H1 (cell line): ENCODE measurements around the gene C19orf67. TPM values are rescaled to one million over a fixed set of nuclear protein-coding genes. Genes with fewer than 3 reads are reported as not detected.

Source experiments
- CTCF ChIA-PET: fragments of 300-600 bp; sonication (Branson Sonifier 250); formaldehyde crosslinking; loops from one replicate; lab custom pipeline; 2021; ENCODE audit not compliant: partially characterized antibody; lab: Charles Lee
- POLR2A ChIA-PET: fragments of 300-600 bp; sonication (Branson Sonifier 250); formaldehyde crosslinking; loops from one replicate; lab custom pipeline; 2021; ENCODE audit warnings: inconsistent platforms; ENCODE audit not compliant: partially characterized antibody; lab: Charles Lee
- DNase-seq, 2 experiments: peaks; one replicate each; pipeline versions ENCODE4 v3.0.0 to v3.0.0-alpha.2; 2010 to 2022; ENCODE audit warnings: low spot score in 2 of 2, low read depth in 1 of 2, mixed read lengths in 1 of 2
- FAIRE-seq: peaks from 2 replicates; lab custom pipeline; 2011; peaks lifted over from hg19 to GRCh38; lab: Jason Lieb, UNC
- H2AFZ ChIP-seq: 2 replicates; pipeline ENCODE4 v1.8.1; 2012; ENCODE audit warnings: low read length, inconsistent platforms
- H2AK5ac ChIP-seq: 2 replicates; pipeline ENCODE4 v1.6.1; 2013; ENCODE audit warnings: low read depth, low read length
- H2BK120ac ChIP-seq: replicated peaks from 2 replicates; pipeline ENCODE3; 2013; ENCODE audit warnings: low read depth, low read length, inconsistent platforms
- H2BK12ac ChIP-seq: 2 replicates; pipeline ENCODE4 v1.6.1; 2013; ENCODE audit warnings: low read depth, low read length
- H2BK15ac ChIP-seq: 2 replicates; pipeline ENCODE4 v1.6.1; 2013; ENCODE audit warnings: low read length
- H2BK20ac ChIP-seq: 2 replicates; pipeline ENCODE4 v1.6.1; 2013; ENCODE audit warnings: low read length
- H2BK5ac ChIP-seq: 2 replicates; pipeline ENCODE4 v1.6.1; 2013; ENCODE audit warnings: low read depth, low read length
- H3K14ac ChIP-seq: 2 replicates; pipeline ENCODE4 v1.6.1; 2013; ENCODE audit warnings: inconsistent platforms; ENCODE audit not compliant: insufficient read length
- H3K18ac ChIP-seq: 2 replicates; pipeline ENCODE4 v1.6.1; 2013; ENCODE audit warnings: low read length; ENCODE audit errors: extremely low read depth
- H3K23ac ChIP-seq: 2 replicates; pipeline ENCODE4 v1.6.1; 2013; ENCODE audit warnings: inconsistent platforms; ENCODE audit not compliant: insufficient read length
- H3K23me2 ChIP-seq: 2 replicates; pipeline ENCODE4 v1.6.1; 2013; ENCODE audit warnings: low read depth, low read length
- H3K27ac ChIP-seq: 2 replicates; pipeline ENCODE4 v1.6.1; 2011; ENCODE audit warnings: low read depth, low read length, inconsistent platforms
- H3K27me3 ChIP-seq, 4 experiments: replicated peaks in 1 of 4; 1 replicate in 1 of 4; 2 replicates in 3 of 4; pipeline versions ENCODE4 v1.6.1 to v1.8.1; 2011 to 2013; ENCODE audit warnings: low read length in 3 of 4, mild to moderate bottlenecking in 3 of 4, inconsistent platforms in 2 of 4, mixed read lengths in 2 of 4, moderate library complexity in 1 of 4; ENCODE audit not compliant: control insufficient read depth in 3 of 4, insufficient read depth in 3 of 4; ENCODE audit errors: extremely low read depth in 1 of 4
- H3K36me3 ChIP-seq, 4 experiments: 2 replicates each; pipeline versions ENCODE4 v1.6.1 to v1.8.1; 2011 to 2013; ENCODE audit warnings: mild to moderate bottlenecking in 4 of 4, low read length in 3 of 4, moderate library complexity in 2 of 4, control low read depth in 1 of 4, inconsistent platforms in 1 of 4; ENCODE audit not compliant: insufficient read depth in 4 of 4, control insufficient read depth in 2 of 4
- H3K4ac ChIP-seq: replicated peaks from 2 replicates; pipeline ENCODE3; 2013; ENCODE audit warnings: low read length, low read depth, mixed read lengths, inconsistent platforms; ENCODE audit not compliant: insufficient read length
- H3K4me1 ChIP-seq, 4 experiments: replicated peaks in 1 of 4; 1 replicate in 1 of 4; 2 replicates in 3 of 4; pipeline versions ENCODE4 v1.6.1 to v1.8.1; 2011 to 2013; ENCODE audit warnings: low read length in 3 of 4, inconsistent platforms in 2 of 4, mixed read lengths in 1 of 4; ENCODE audit not compliant: insufficient read depth in 4 of 4, control insufficient read depth in 3 of 4
- H3K4me2 ChIP-seq, 2 experiments: 2 replicates each; pipeline versions ENCODE4 v1.6.1 to v1.8.1; 2011 to 2013; ENCODE audit warnings: low read depth in 2 of 2, low read length in 2 of 2, control low read depth in 1 of 2, inconsistent platforms in 1 of 2, mild to moderate bottlenecking in 1 of 2; ENCODE audit not compliant: insufficient read depth in 1 of 2
- H3K4me3 ChIP-seq, 4 experiments: fragments of 200-600, 300-600 bp in 1 of 4; sonication (generic), shearing (Covaris generic), sonication (Bioruptor Twin) in 1 of 4; 2 replicates each; pipeline versions ENCODE4 v1.5.1 to v1.8.1; 2011 to 2016; ENCODE audit warnings: low read length in 4 of 4, low read depth in 3 of 4, control low read depth in 2 of 4, inconsistent platforms in 2 of 4, mild to moderate bottlenecking in 2 of 4, mixed read lengths in 1 of 4, moderate library complexity in 1 of 4; ENCODE audit not compliant: insufficient read depth in 2 of 4; ENCODE audit errors: extremely low read depth in 1 of 4
- H3K56ac ChIP-seq: replicated peaks from 2 replicates; pipeline ENCODE3; 2013; ENCODE audit warnings: low read depth, mild to moderate bottlenecking, mixed read lengths, low read length, inconsistent platforms; ENCODE audit not compliant: insufficient read length
- H3K79me1 ChIP-seq: 2 replicates; pipeline ENCODE4 v1.6.1; 2013; ENCODE audit warnings: low read depth, low read length, control low read depth
- H3K79me2 ChIP-seq, 2 experiments: 2 replicates each; pipeline versions ENCODE4 v1.6.1 to v1.8.1; 2012 to 2013; ENCODE audit warnings: low read length in 2 of 2, mild to moderate bottlenecking in 2 of 2, inconsistent platforms in 1 of 2; ENCODE audit not compliant: insufficient read depth in 2 of 2, control insufficient read depth in 1 of 2
- H3K9ac ChIP-seq, 4 experiments: replicated peaks in 1 of 4; 1 replicate in 1 of 4; 2 replicates in 3 of 4; pipeline versions ENCODE4 v1.6.1 to v1.8.1; 2011 to 2013; ENCODE audit warnings: low read depth in 3 of 4, low read length in 3 of 4, control low read depth in 2 of 4, mild to moderate bottlenecking in 2 of 4, moderate library complexity in 2 of 4, inconsistent platforms in 1 of 4; ENCODE audit errors: extremely low read depth in 1 of 4
- H3K9me3 ChIP-seq, 2 experiments: 2 replicates each; pipeline versions ENCODE4 v1.6.1 to v1.8.1; 2012 to 2013; ENCODE audit warnings: mild to moderate bottlenecking in 2 of 2, moderate library complexity in 2 of 2, control low read depth in 1 of 2, inconsistent platforms in 1 of 2, low read depth in 1 of 2, low read length in 1 of 2, mixed read lengths in 1 of 2; ENCODE audit not compliant: insufficient read depth in 2 of 2
- H4K20me1 ChIP-seq, 2 experiments: replicated peaks in 1 of 2; 2 replicates each; pipeline versions ENCODE3 to v1.8.1; 2011 to 2013; ENCODE audit warnings: inconsistent platforms in 2 of 2, low read length in 2 of 2, mild to moderate bottlenecking in 1 of 2; ENCODE audit not compliant: insufficient read depth in 2 of 2, control insufficient read depth in 1 of 2
- H4K5ac ChIP-seq: 2 replicates; pipeline ENCODE4 v1.6.1; 2013; ENCODE audit warnings: low read length, low read depth, mixed read lengths, inconsistent platforms; ENCODE audit not compliant: insufficient read length
- H4K8ac ChIP-seq: 2 replicates; pipeline ENCODE4 v1.8.0; 2013; ENCODE audit warnings: mild to moderate bottlenecking, moderate library complexity, low read length, inconsistent platforms; ENCODE audit not compliant: insufficient read depth; ENCODE audit errors: extremely low read depth
- H4K91ac ChIP-seq: replicated peaks from 2 replicates; pipeline ENCODE3; 2013; ENCODE audit warnings: low read length, mixed read lengths, inconsistent platforms; ENCODE audit not compliant: insufficient read length
- BRCA1 ChIP-seq: IDR thresholded peaks from 2 replicates; pipeline ENCODE4 v1.6.1; 2012; ENCODE audit warnings: low read depth, low read length, improper control_type of control experiment
- CHD2 ChIP-seq: IDR thresholded peaks from 2 replicates; pipeline ENCODE4 v1.6.1; 2012; ENCODE audit warnings: low read length, improper control_type of control experiment
- FOSL1 ChIP-seq: IDR thresholded peaks from 2 replicates; pipeline ENCODE4 v1.6.1; 2011; ENCODE audit warnings: mild to moderate bottlenecking, low read depth, low read length, moderate library complexity; ENCODE audit not compliant: insufficient read depth
- GABPA ChIP-seq: IDR thresholded peaks from 2 replicates; pipeline ENCODE4 v1.6.1; 2011; ENCODE audit warnings: mild to moderate bottlenecking, low read length, moderate library complexity, borderline replicate concordance; ENCODE audit not compliant: insufficient read depth
- NRF1 ChIP-seq: IDR thresholded peaks from 2 replicates; pipeline ENCODE4 v1.6.1; 2011; ENCODE audit warnings: mild to moderate bottlenecking, low read depth, low read length, improper control_type of control experiment
- POU5F1 ChIP-seq: IDR thresholded peaks from 2 replicates; pipeline ENCODE4 v1.6.1; 2011; ENCODE audit warnings: low read depth, mild to moderate bottlenecking, low read length, moderate library complexity
- WGBS, 2 experiments: shearing (Covaris generic) in 1 of 2; methylation state at CpG; one replicate each; pipeline versions ENCODE4 v1.1.6 to v1.1.7; 2013 to 2015; ENCODE audit warnings: low lambda C conversion rate in 2 of 2, mixed read lengths in 2 of 2, inconsistent platforms in 1 of 2, low coverage in 1 of 2, missing lambda C conversion rate in 1 of 2; ENCODE audit not compliant: insufficient replicate concordance in 2 of 2, insufficient coverage in 1 of 2, insufficient read length in 1 of 2; ENCODE audit errors: extremely low coverage in 1 of 2, missing lambda C conversion rate in 1 of 2; 5-methylcytosine and 5-hydroxymethylcytosine counted together
- polyA plus RNA-seq, 7 experiments: library from polyadenylated mRNA; depleted of rRNA in 3 of 7; stranded (reverse) in 5 of 7; unstranded in 2 of 7; fragments of >200 nt in 5 of 7; fragments of 200-250 nt in 2 of 7; gene quantifications; 1 replicate in 5 of 7; 2 replicates in 1 of 7; 4 replicates in 1 of 7; pipeline versions ENCODE4 v1.2.1 to v1.2.3, GENCODE V29; 2011 to 2013; ENCODE audit warnings: missing spikeins in 2 of 7, mixed read lengths in 2 of 7
- total RNA-seq: library from RNA; stranded (reverse); fragmentation: NEBNext Ultra II Directional; extraction: Animal tissue kit (Norgen Biotek cat#: 25700); gene quantifications from 2 replicates; pipeline ENCODE4 v1.2.1, GENCODE V29; 2021

Gene C19orf67
- total and polyA plus RNA-seq, 2 of the 8 experiments (the other 6 are each of a cell fraction or from before 2014, with no cell fraction given) = 0.12 TPM; not detected in 1

DNA sequence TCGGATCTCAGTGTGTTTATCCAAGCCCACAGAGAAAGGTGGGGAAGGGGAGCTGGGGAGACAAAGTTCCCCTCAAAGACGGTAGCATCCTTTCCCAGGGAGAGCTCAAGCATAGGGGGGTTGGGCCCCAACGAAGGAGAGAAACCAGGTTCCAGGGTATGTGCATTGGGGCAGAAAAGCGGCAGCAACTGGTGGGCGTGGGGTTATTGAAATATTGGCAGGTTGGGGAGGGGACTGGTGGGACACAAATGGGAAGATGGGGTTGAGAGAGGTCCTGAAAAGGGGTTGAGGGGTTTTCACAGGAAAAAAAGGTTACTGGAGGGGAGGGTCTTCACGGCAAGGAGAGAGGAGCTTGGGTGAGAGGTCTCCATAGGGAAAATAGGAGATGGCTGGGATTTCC, 49.8 kb upstream of the C19orf67 start:
- no peak overlapping the region for H2BK5ac ChIP-seq
- no peak overlapping the region for H2BK120ac ChIP-seq
- peak overlapping the region; percentile 75 to 86 (median 80); a peak in 7 of 8 replicates for H3K4me3 ChIP-seq
- WGBS, 2 experiments = 76% methylated on average over 5 of the region's 6 CpGs; no CpG with 5 or more reads in 1 of the 2 experiments
- no peak overlapping the region for H2BK12ac ChIP-seq
- POLR2A ChIA-PET = interaction anchor here (0.9 to 5.8 kb wide), 11 partner anchors 8 to 405 kb away, joined by 3 to 109 read pairs (median 4); partner anchors contain the start of gene PRKACA
- H3K27me3 ChIP-seq = no peaks in the 10 kb centered on the region
- H3K14ac ChIP-seq = no peak overlapping the region
- H3K36me3 ChIP-seq = no peaks in the 10 kb centered on the region; a peak in 1 of 8 replicates
- TF ChIP-seq NRF1 (no peak), CHD2 (no peak), GABPA (no peak), POU5F1 (no peak), BRCA1 (no peak), FOSL1 (no peak)
- H3K23ac ChIP-seq = no peak overlapping the region
- no peak overlapping the region for H3K27ac ChIP-seq
- no peak overlapping the region for H2BK15ac ChIP-seq
- no peak for DNase-seq
- H2AK5ac ChIP-seq = no peak overlapping the region
- H3K4me2 ChIP-seq = peak overlapping the region; percentile 54 to 82
- peaks cover 2% of the 10 kb centered on the region; the same call in 1 of the 2 replicates for H3K79me1 ChIP-seq
- peaks cover 0 to 8% of the 10 kb centered on the region in 2 experiments; a peak in 2 of 4 replicates for H3K79me2 ChIP-seq
- H3K9me3 ChIP-seq = no peaks in the 10 kb centered on the region
- H3K23me2 ChIP-seq = peaks cover 4% of the 10 kb centered on the region; the same call in 1 of the 2 replicates
- H2AFZ ChIP-seq = no peak overlapping the region
- H3K18ac ChIP-seq = no peak overlapping the region
- CTCF ChIA-PET = interaction anchor here (0.5 to 7.9 kb wide), 9 partner anchors 12 to 812 kb away, joined by 3 to 40 read pairs (median 4); a partner anchor contains a TSS
- peaks cover 2 to 11% (median 5%) of the 10 kb centered on the region in 4 experiments for H3K4me1 ChIP-seq
- no peak overlapping the region for H2BK20ac ChIP-seq
- H3K56ac ChIP-seq = no peak overlapping the region
- H3K4ac ChIP-seq = no peak overlapping the region
- H4K20me1 ChIP-seq = peaks cover 0 to 11% of the 10 kb centered on the region in 2 experiments
- no peak overlapping the region for H4K8ac ChIP-seq
- no peak overlapping the region for H4K91ac ChIP-seq
- no peak overlapping the region; a peak in 2 of 7 replicates for H3K9ac ChIP-seq
- H4K5ac ChIP-seq = no peak overlapping the region
- FAIRE-seq = no peak
